K562 (cell line): ENCODE results near the gene SLC49A4. TPM values are rescaled to one million over a fixed set of nuclear protein-coding genes. Genes with fewer than 3 reads are reported as not detected.
A peak's percentile ranks its signal among the peaks of the same experiment; 100 is the strongest.

Experiments used
- ATF7 ChIP-seq: fragments of 450-650 bp; IDR thresholded peaks from 2 replicates; pipeline ENCODE4 v1.7.1; 2014; ENCODE audit warnings: mild to moderate bottlenecking, moderate library complexity
- CBX3 ChIP-seq, 2 experiments: IDR thresholded peaks; 1 replicate in 1 of 2; 2 replicates in 1 of 2; pipeline ENCODE4 v1.6.1; 2012; ENCODE audit warnings: inconsistent platforms in 2 of 2, low read length in 2 of 2, borderline replicate concordance in 1 of 2, control low read depth in 1 of 2
- CXXC5 ChIP-seq: fragments of 250-450 bp; sonication (Bioruptor Pico); IDR thresholded peaks from 2 replicates; pipeline ENCODE4 v1.8.0; 2022; ENCODE audit warnings: inconsistent platforms, mild to moderate bottlenecking, moderate library complexity
- E2F3 ChIP-seq: fragments of 250-450 bp; sonication (Bioruptor Pico); IDR thresholded peaks from 2 replicates; pipeline ENCODE4 v1.4.0; 2020; ENCODE audit warnings: mild to moderate bottlenecking
- FOXK1 ChIP-seq: sonication (generic); formaldehyde crosslinking; IDR thresholded peaks from 2 replicates; pipeline ENCODE4 v1.8.0; 2022; ENCODE audit warnings: missing genetic modification reagents, mild to moderate bottlenecking, borderline replicate concordance
- NR2C2 ChIP-seq, 2 experiments: fragments of 200-800 bp in 1 of 2; sonication (Bioruptor generic) in 1 of 2; sonication (generic) in 1 of 2; formaldehyde crosslinking in 1 of 2; IDR thresholded peaks; 2 replicates each; pipeline versions ENCODE4 v1.6.1 to v1.8.0; 2016 to 2022; ENCODE audit warnings: mild to moderate bottlenecking in 1 of 2, missing compliant biosample characterization in 1 of 2, missing genetic modification characterization in 1 of 2, missing genetic modification reagents in 1 of 2
- SMC3 ChIP-seq: conservative IDR thresholded peaks from 2 replicates; pipeline ENCODE4 v1.6.1; 2011; ENCODE audit warnings: low read depth, low read length, improper control_type of control experiment; ENCODE audit not compliant: insufficient read depth
- ZSCAN29 ChIP-seq: fragments of 450-650 bp; IDR thresholded peaks from 2 replicates; pipeline ENCODE4 v1.6.1; 2017
- polyA plus RNA-seq, 8 experiments: library from polyadenylated mRNA; depleted of rRNA in 4 of 8; stranded (reverse) in 5 of 8; unstranded in 3 of 8; fragments of >200 nt; fragmentation: Nextera tagmentation in 2 of 8; fragmentation: Illumina TruSeq in 1 of 8; extraction: Ambion mirVana in 2 of 8; extraction: Trizol in 1 of 8; gene quantifications; 2 replicates each; pipeline versions ENCODE4 v1.2.1 to v1.2.3, GENCODE V29; 2011 to 2014; ENCODE audit warnings: inconsistent platforms in 1 of 8, missing spikeins in 1 of 8
- total RNA-seq, 7 experiments: library from RNA; depleted of rRNA in 6 of 7; stranded (reverse); fragments of >200 nt in 6 of 7; fragmentation: Illumina TruSeq in 2 of 7; extraction: Trizol in 2 of 7; gene quantifications; 2 replicates each; pipeline versions ENCODE4 v1.2.1 to v1.2.3, GENCODE V29; 2011 to 2021; ENCODE audit warnings: low replicate concordance in 1 of 7
- TF ChIP-seq, protein P1 (sequence below), 2 experiments: fragments of 450-650 bp; formaldehyde crosslinking in 1 of 2; IDR thresholded peaks; 2 replicates each; pipeline versions ENCODE4 v1.4.0 to v1.6.1; 2014 to 2020; ENCODE audit warnings: mild to moderate bottlenecking in 2 of 2, borderline replicate concordance in 1 of 2, low read depth in 1 of 2
- TF ChIP-seq, protein P2 (sequence below): fragments of 250-450 bp; sonication (Bioruptor Pico); IDR thresholded peaks from 2 replicates; pipeline ENCODE4 v1.8.0; 2022; ENCODE audit warnings: moderate library complexity, mild to moderate bottlenecking, inconsistent platforms

The SLC49A4 gene
- total and polyA plus RNA-seq, 9 of the 15 experiments (the other 6 are each of a cell fraction or from before 2014, with no cell fraction given): 0.15 to 1.3 (median 0.83) TPM

DNA sequence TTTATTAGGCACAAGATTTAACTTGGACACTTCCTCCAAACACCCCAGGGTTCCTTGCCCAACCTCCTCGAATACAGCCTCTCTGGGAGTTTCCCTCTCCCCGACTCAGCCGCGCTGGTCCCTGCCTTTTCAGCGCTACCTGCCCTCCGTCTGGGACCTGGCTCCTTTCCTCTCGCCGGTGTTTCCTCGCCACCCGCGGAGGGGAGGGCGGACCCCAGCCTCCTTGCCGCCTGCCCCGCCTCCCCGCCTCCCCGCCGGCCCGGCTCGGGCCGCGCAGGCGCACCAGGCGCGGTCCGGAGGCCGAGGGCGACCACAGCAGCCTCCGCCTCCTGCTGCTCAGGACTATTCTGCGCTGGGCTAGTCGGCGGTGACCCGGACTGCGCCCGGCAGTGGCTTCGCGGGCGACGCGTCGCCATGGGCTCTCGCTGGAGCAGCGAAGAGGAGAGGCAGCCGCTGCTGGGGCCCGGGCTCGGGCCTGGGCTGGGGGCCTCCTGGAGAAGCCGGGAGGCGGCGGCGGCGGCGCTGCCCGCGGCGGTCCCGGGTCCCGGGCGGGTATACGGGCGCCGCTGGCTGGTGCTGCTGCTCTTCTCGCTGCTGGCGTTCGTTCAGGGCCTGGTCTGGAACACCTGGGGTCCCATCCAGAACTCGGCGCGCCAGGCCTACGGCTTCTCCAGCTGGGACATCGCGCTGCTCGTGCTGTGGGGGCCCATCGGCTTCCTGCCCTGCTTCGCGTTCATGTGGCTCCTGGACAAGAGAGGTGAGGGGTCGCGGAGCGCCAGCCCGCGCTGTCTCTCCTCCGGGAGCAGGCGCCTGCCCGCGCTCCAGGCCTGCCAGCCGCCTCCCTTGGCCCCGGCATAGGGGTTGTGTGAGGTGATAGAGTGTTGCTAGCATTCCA lies at the start of gene SLC49A4 (continued):
- TF ChIP-seq, protein P1, sequence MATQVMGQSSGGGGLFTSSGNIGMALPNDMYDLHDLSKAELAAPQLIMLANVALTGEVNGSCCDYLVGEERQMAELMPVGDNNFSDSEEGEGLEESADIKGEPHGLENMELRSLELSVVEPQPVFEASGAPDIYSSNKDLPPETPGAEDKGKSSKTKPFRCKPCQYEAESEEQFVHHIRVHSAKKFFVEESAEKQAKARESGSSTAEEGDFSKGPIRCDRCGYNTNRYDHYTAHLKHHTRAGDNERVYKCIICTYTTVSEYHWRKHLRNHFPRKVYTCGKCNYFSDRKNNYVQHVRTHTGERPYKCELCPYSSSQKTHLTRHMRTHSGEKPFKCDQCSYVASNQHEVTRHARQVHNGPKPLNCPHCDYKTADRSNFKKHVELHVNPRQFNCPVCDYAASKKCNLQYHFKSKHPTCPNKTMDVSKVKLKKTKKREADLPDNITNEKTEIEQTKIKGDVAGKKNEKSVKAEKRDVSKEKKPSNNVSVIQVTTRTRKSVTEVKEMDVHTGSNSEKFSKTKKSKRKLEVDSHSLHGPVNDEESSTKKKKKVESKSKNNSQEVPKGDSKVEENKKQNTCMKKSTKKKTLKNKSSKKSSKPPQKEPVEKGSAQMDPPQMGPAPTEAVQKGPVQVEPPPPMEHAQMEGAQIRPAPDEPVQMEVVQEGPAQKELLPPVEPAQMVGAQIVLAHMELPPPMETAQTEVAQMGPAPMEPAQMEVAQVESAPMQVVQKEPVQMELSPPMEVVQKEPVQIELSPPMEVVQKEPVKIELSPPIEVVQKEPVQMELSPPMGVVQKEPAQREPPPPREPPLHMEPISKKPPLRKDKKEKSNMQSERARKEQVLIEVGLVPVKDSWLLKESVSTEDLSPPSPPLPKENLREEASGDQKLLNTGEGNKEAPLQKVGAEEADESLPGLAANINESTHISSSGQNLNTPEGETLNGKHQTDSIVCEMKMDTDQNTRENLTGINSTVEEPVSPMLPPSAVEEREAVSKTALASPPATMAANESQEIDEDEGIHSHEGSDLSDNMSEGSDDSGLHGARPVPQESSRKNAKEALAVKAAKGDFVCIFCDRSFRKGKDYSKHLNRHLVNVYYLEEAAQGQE (IDR thresholded peaks at IDR 0.05; ENCODE audit: borderline replicate concordance): peak; percentile 36
- TF ChIP-seq, protein P1 (CRISPR knock-in tag; IDR thresholded peaks at IDR 0.05; ENCODE audit: low read depth): no peak
- TF ChIP-seq E2F3 (CRISPR knock-in tag): no peak
- TF ChIP-seq, protein P2, sequence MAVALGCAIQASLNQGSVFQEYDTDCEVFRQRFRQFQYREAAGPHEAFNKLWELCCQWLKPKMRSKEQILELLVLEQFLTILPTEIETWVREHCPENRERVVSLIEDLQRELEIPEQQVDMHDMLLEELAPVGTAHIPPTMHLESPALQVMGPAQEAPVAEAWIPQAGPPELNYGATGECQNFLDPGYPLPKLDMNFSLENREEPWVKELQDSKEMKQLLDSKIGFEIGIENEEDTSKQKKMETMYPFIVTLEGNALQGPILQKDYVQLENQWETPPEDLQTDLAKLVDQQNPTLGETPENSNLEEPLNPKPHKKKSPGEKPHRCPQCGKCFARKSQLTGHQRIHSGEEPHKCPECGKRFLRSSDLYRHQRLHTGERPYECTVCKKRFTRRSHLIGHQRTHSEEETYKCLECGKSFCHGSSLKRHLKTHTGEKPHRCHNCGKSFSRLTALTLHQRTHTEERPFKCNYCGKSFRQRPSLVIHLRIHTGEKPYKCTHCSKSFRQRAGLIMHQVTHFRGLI (CRISPR knock-in tag): no peak
- no peak for TF ChIP-seq ZSCAN29
- no peak for TF ChIP-seq CBX3 (IDR thresholded peaks at IDR 0.05; ENCODE audit: borderline replicate concordance in 1 of 2, low read length in 2 of 2)
- no peak for TF ChIP-seq NR2C2 (CRISPR knock-in tag; IDR thresholded peaks at IDR 0.05)
- TF ChIP-seq NR2C2 (tag; IDR thresholded peaks at IDR 0.05): peak; percentile 55; the same call in 1 of the 2 replicates
- TF ChIP-seq CXXC5 (CRISPR knock-in tag): peak; percentile 69; the same call in 1 of the 2 replicates
- peak; percentile 64; the same call in 1 of the 2 replicates for TF ChIP-seq ATF7
- no peak for TF ChIP-seq SMC3
- TF ChIP-seq FOXK1: no peak
